Vagina (tissue), 2 donors: ENCODE measurements around the gene GNG7.

Source experiments
- CTCF ChIP-seq, 3 experiments: fragments of 450-650 bp in 2 of 3; fragments of 200-600 bp in 1 of 3; sonication (generic) in 1 of 3; IDR thresholded peaks; one replicate each; pipeline ENCODE4 v1.5.1; 2017 to 2019; ENCODE audit warnings: antibody characterized with exemption in 3 of 3, mild to moderate bottlenecking in 2 of 3, moderate library complexity in 2 of 3
- POLR2A ChIP-seq, 2 donors: fragments of 450-650 bp; IDR thresholded peaks; one replicate each; pipeline ENCODE4 v1.6.1; 2017; ENCODE audit warnings: antibody characterized with exemption in 2 of 2, mild to moderate bottlenecking in 2 of 2, moderate library complexity in 2 of 2
- POLR2AphosphoS5 ChIP-seq, 2 donors: sonication (generic); formaldehyde crosslinking; IDR thresholded peaks; one replicate each; pipeline ENCODE4 v1.9.0; 2017; ENCODE audit warnings: antibody characterized with exemption in 2 of 2, mild to moderate bottlenecking in 2 of 2, low read depth in 1 of 2; ENCODE audit not compliant: insufficient read depth in 1 of 2

GRCh38 chr19:2628597-2628996 is 73.9 kb downstream of the GNG7 start:
- TF ChIP-seq CTCF (IDR thresholded peaks at IDR 0.05) (no peak), POLR2AphosphoS5 (IDR thresholded peaks at IDR 0.05; ENCODE audit: insufficient read depth in 1 of 2, low read depth in 1 of 2) (no peak), POLR2A (IDR thresholded peaks at IDR 0.05) (no peak)
